ENCODE data around the gene SRC. TPM values are rescaled to one million over a fixed set of nuclear protein-coding genes. Genes with fewer than 3 reads are reported as not detected.

Gene SRC
- polyA plus RNA-seq, 1 experiment: 35.4 TPM

DNA sequence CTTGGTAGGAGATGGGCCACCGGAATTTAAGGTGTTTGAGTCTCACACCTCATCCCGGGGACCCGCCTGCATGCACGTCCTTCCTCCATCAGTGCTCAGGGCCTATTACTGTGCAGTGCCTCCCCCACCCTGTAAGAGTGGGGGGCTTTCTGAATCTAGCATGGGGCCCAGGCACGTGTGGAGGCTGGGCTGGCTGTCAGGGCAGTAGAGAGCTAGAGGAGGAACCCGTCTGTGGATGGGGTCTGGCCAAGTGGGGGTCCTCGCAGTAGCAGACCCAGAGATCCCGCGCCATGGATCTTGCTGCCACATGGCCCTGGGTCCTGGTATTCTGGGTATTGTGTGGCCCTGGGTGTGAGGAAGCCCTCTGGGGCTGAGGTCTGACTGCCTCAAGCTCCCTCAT is 42.9 kb downstream of the SRC start:
- DNase-seq (ENCODE audit: low read depth): no peak
- Histone ChIP-seq H3K36me3 (ENCODE audit: control insufficient read depth, insufficient read depth, low read length) (peaks cover 50% of the 10 kb centered on the region), H3K27me3 (ENCODE audit: control insufficient read depth, insufficient read depth, low read length) (no peaks in the 10 kb centered on the region), H3K4me3 (ENCODE audit: low read depth, low read length) (no peak overlapping the region)
- TF ChIP-seq, protein P1, sequence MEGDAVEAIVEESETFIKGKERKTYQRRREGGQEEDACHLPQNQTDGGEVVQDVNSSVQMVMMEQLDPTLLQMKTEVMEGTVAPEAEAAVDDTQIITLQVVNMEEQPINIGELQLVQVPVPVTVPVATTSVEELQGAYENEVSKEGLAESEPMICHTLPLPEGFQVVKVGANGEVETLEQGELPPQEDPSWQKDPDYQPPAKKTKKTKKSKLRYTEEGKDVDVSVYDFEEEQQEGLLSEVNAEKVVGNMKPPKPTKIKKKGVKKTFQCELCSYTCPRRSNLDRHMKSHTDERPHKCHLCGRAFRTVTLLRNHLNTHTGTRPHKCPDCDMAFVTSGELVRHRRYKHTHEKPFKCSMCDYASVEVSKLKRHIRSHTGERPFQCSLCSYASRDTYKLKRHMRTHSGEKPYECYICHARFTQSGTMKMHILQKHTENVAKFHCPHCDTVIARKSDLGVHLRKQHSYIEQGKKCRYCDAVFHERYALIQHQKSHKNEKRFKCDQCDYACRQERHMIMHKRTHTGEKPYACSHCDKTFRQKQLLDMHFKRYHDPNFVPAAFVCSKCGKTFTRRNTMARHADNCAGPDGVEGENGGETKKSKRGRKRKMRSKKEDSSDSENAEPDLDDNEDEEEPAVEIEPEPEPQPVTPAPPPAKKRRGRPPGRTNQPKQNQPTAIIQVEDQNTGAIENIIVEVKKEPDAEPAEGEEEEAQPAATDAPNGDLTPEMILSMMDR (IDR thresholded peaks at IDR 0.05; ENCODE audit: insufficient read depth, low read depth, low read length): no peak
- CTCF ChIA-PET: interaction anchor here (0.6 to 11.1 kb wide), 6 partner anchors 8 to 193 kb away, joined by 3 to 173 read pairs (median 3); no protein-coding TSS in a partner anchor
- POLR2A ChIA-PET: no interaction called here

DNA sequence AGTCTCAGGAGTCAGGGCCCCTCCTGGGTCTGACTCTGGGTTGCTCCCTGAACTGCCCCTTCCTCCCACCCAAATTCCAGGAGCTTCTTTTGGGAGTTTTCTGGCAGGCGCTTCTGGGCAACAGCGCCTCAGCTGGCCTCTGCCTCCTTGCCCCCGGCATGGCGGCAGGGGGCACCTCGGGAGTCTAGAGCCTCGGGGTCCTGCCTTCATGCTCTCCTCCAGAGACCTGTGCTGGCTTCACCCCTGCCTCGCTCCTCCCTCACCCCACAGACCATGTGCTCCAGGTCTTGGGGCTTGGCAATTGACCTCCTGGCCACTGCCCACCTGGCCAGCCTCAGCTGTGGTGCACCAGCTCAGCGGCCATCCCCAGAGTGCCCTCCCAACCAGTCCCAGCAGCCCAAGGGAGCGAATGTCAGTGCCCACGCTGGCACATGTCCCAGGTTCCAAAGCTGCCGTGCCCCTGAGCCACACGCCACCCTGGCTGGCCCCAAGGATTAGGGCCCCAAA is 43.4 kb downstream of the SRC start:
- ChIA-PET CTCF (interaction anchor here (1.0 to 11.1 kb wide), 5 partner anchors 8 to 194 kb away, joined by 3 to 173 read pairs (median 3); no protein-coding TSS in a partner anchor), POLR2A (no interaction called here)
- TF ChIP-seq, protein P1 (IDR thresholded peaks at IDR 0.05; ENCODE audit: insufficient read depth, low read depth, low read length): no peak
- Histone ChIP-seq H3K36me3 (ENCODE audit: control insufficient read depth, insufficient read depth, low read length) (peaks cover 54% of the 10 kb centered on the region), H3K4me3 (ENCODE audit: low read depth, low read length) (no peak overlapping the region), H3K27me3 (ENCODE audit: control insufficient read depth, insufficient read depth, low read length) (no peaks in the 10 kb centered on the region)
- no peak for DNase-seq (ENCODE audit: low read depth)

DNA sequence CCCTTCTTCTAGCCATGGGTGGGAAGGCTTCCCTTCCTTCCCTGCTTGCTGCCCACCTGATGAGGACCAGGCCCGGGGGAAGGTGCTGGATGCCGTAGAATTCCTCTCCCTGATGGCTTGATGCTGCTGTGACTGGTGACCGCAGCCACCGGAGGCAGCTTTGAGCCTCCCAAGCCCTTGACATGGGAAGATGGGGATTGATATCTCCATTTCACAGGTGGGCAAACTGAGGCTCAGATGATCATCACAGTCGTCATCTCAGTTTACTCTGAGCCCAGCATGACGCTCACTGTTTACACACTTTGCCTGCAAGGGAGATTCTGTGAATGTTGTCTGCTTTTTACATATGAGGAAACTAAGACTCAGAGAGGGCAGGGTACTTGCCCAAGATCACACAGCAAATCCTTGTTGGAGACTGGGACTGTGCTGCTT is 43.9 kb downstream of the SRC start:
- TF ChIP-seq, protein P1 (IDR thresholded peaks at IDR 0.05; ENCODE audit: insufficient read depth, low read depth, low read length): no peak
- H3K4me3 ChIP-seq (ENCODE audit: low read depth, low read length): no peak overlapping the region
- H3K36me3 ChIP-seq (ENCODE audit: control insufficient read depth, insufficient read depth, low read length): peaks cover 56% of the 10 kb centered on the region
- ChIA-PET POLR2A (no interaction called here), CTCF (interaction anchor here (1.0 to 11.1 kb wide), 4 partner anchors 33 to 194 kb away, joined by 3 to 173 read pairs (median 3); no protein-coding TSS in a partner anchor)
- H3K27me3 ChIP-seq (ENCODE audit: control insufficient read depth, insufficient read depth, low read length): no peaks in the 10 kb centered on the region
- no peak for DNase-seq (ENCODE audit: low read depth)

DNA sequence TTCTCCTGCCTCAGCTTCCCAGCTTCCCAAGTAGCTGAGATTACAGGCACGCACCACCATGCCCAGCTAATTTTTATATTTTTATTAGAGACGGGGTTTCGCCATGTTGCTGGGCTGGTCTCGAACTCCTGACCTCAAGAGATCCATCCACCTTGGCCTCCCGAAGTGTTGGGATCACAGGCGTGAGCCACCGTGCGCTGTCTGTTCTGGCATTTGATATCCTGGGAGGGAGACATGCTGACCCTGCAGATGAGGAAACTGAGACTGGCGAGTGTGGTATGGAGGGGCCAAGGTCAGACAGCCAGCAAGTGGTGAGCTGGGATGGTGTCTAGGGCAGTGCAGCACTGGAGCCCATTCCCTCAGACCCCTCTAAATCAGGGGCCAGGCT is 44.6 kb downstream of the SRC start:
- no peak for DNase-seq (ENCODE audit: low read depth)
- POLR2A ChIA-PET: no interaction called here
- TF ChIP-seq, protein P1 (IDR thresholded peaks at IDR 0.05; ENCODE audit: insufficient read depth, low read depth, low read length): no peak
- Histone ChIP-seq H3K36me3 (ENCODE audit: control insufficient read depth, insufficient read depth, low read length) (peaks cover 54% of the 10 kb centered on the region), H3K27me3 (ENCODE audit: control insufficient read depth, insufficient read depth, low read length) (no peaks in the 10 kb centered on the region), H3K4me3 (ENCODE audit: low read depth, low read length) (no peak overlapping the region)
- CTCF ChIA-PET: interaction anchor here (1.1 to 11.1 kb wide), 3 partner anchors 15 to 143 kb away, joined by 4 to 173 read pairs (median 5); no protein-coding TSS in a partner anchor

DNA sequence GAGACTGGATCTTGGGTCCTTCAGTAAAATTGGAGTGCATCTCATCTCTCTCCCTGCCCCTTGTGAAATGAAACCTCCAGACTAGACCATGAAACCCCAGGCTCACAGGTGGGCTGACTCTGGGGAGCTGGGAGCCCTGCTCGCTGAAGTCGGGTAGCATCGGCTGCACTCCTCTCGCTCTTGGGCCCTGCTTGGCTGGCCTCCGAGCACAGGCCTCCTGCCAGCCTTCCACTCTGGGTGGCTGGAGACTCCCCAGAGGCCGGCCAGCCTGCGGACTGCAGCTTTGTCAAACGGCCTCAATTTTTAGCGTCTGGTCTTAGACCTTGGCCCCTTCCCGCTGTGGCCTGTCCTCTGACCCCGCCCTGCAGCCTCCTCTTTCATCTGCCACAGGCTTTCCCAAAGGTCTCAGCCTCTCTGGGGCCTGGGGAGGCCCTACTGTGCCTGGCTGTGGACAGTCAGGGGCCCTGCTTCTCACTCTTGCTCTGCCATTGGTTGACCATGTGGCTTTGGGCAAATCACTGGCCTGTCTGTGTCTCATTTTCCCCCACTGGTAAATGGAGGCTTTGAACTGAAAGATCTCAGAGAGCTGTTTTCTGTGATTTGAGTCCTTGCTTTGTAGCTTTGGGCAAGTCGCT is 45.1 kb downstream of the SRC start:
- H3K36me3 ChIP-seq (ENCODE audit: control insufficient read depth, insufficient read depth, low read length): peaks cover 52% of the 10 kb centered on the region
- no peak overlapping the region for H3K4me3 ChIP-seq (ENCODE audit: low read depth, low read length)
- ChIA-PET POLR2A (no interaction called here), CTCF (interaction anchor here (1.1 to 11.1 kb wide), 3 partner anchors 14 to 142 kb away, joined by 4 to 173 read pairs (median 5); no protein-coding TSS in a partner anchor)
- no peak for DNase-seq (ENCODE audit: low read depth)
- TF ChIP-seq, protein P1 (IDR thresholded peaks at IDR 0.05; ENCODE audit: insufficient read depth, low read depth, low read length): no peak
- no peaks in the 10 kb centered on the region for H3K27me3 ChIP-seq (ENCODE audit: control insufficient read depth, insufficient read depth, low read length)
